ENCODE results near the gene MLXIP. TPM values are rescaled to one million over a fixed set of nuclear protein-coding genes. Genes with fewer than 3 reads are reported as not detected.

The MLXIP gene, protein sequence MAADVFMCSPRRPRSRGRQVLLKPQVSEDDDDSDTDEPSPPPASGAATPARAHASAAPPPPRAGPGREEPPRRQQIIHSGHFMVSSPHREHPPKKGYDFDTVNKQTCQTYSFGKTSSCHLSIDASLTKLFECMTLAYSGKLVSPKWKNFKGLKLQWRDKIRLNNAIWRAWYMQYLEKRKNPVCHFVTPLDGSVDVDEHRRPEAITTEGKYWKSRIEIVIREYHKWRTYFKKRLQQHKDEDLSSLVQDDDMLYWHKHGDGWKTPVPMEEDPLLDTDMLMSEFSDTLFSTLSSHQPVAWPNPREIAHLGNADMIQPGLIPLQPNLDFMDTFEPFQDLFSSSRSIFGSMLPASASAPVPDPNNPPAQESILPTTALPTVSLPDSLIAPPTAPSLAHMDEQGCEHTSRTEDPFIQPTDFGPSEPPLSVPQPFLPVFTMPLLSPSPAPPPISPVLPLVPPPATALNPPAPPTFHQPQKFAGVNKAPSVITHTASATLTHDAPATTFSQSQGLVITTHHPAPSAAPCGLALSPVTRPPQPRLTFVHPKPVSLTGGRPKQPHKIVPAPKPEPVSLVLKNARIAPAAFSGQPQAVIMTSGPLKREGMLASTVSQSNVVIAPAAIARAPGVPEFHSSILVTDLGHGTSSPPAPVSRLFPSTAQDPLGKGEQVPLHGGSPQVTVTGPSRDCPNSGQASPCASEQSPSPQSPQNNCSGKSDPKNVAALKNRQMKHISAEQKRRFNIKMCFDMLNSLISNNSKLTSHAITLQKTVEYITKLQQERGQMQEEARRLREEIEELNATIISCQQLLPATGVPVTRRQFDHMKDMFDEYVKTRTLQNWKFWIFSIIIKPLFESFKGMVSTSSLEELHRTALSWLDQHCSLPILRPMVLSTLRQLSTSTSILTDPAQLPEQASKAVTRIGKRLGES
- total RNA-seq: 10 to 100 TPM; 17.7 to 26.4 TPM

DNA sequence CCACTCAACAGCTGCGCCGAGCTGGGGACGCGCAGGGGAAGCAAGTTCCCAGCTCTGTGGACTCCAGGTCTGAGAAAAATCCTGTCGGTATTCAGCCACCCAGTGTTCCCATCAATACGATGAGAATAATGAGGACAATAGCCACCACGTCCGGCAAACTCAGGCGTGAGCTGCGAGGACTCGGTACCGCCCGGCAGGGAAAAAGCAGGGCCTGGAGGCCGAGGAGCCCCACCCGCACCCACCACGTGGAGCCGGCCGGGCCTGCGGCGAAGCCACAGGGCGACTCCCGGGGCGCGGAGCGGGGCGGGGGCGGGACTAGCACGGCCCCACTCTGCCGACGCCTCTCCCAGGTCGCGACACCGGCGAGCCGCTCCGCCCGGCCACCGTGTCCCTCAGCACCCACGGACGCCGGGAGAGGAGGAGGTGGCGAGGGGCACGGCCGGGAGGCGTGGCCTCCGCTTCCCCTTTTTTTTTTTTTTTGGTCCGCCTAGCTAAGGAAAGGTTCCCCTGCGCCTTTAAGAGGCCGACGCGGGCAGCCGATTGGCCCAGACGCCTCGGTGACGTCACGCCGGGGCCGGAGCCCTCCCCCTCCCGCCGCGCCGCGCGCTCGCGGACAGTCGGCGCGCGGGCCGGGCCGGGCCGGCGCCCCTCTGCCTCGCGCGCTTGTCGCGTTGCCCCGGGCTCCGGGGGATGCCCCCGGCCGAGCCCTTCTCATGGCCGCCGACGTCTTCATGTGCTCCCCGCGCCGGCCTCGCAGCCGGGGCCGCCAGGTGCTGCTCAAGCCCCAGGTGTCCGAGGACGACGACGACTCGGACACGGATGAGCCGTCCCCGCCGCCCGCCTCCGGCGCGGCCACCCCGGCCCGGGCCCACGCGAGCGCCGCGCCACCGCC, at the start of gene MLXIP:
MLXIP (plus strand) TSS at position 616 of the 892 bp plus-strand sequence; CDS start at position 714, 98 bp downstream.
- peaks cover 3% of the 10 kb centered on the region for H3K36me3 Mint-ChIP-seq (ENCODE audit: low read depth)
- no peaks in the 10 kb centered on the region for H3K27me3 Mint-ChIP-seq
- ChIA-PET CTCF (interaction anchor here (0.6 to 1.6 kb wide), 3 partner anchors 24 to 160 kb away, joined by 3 to 5 read pairs (median 4); partner anchors contain the start of gene CFAP251), POLR2A (interaction anchor here (0.6 to 1.0 kb wide), 4 partner anchors 8 to 33 kb away, joined by 3 to 5 read pairs (median 4); no protein-coding TSS in a partner anchor)
- H3K4me1 Mint-ChIP-seq: peaks cover 56% of the 10 kb centered on the region
- H3K9me3 Mint-ChIP-seq (ENCODE audit: low read depth): no peaks in the 10 kb centered on the region
- intact Hi-C loops (cut with DNase I, micrococcal nuclease): loop anchor here (1.0 to 5.0 kb wide), 9 partner anchors 24 to 1040 kb away; partner anchors contain the start of genes CAMKK2 (in 1 of the 2), DIABLO (in 1 of the 2), OASL (in 1 of the 2) and RHOF (in 1 of the 2)
- ATAC-seq (peak; percentile 68), DNase-seq (peak; percentile 94)
- H3K4me3 Mint-ChIP-seq: peak within 1 kb of the TSS; percentile 76
- H3K27ac Mint-ChIP-seq: peak within 1 kb of the TSS; percentile 82

DNA sequence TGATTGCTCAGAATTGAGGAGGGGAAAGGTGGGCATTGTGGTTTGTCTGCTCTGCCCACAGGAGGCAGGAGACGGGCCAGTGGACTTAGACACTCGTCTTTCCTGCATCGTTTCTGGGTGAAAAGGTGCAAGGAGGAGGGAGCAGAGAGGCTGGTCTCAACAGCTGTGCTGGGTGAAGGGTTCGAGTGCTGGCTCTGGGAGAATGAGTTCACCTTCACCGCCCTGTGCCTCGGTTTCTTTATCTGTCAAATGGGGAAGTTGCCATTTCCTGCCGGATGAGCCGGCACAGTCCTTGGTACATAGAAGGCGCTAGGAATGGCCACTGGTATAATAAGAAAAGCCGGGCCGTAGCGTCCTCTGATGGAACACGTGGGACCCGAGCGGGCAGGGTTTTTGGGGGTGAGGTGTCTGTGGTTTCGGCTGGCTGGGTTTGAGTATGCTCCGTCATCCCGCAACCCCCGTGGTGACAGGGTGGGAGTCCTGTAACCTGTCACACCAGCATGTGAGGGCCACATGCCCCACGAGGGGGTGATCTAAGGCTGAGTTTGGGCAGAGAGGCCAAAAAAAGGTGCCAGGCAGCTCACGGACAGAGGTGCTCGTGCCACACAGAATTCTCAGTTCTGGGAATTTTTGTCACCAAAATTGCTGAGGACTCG, 49.5 kb upstream of the MLXIP start:
- Mint-ChIP-seq H3K4me3 (no peak overlapping the region), H3K27ac (no peak overlapping the region), H3K36me3 (ENCODE audit: low read depth) (no peaks in the 10 kb centered on the region), H3K27me3 (no peaks in the 10 kb centered on the region), H3K9me3 (ENCODE audit: low read depth) (no peaks in the 10 kb centered on the region), H3K4me1 (peaks cover 7% of the 10 kb centered on the region)
- intact Hi-C loops (cut with DNase I, micrococcal nuclease): no loop called here
- ATAC-seq (peak; percentile 53), DNase-seq (peak; percentile 61)
- ChIA-PET POLR2A (no interaction called here), CTCF (interaction anchor here (0.5 to 0.8 kb wide), 4 partner anchors 15 to 285 kb away, joined by 3 to 5 read pairs (median 4); no protein-coding TSS in a partner anchor)

DNA sequence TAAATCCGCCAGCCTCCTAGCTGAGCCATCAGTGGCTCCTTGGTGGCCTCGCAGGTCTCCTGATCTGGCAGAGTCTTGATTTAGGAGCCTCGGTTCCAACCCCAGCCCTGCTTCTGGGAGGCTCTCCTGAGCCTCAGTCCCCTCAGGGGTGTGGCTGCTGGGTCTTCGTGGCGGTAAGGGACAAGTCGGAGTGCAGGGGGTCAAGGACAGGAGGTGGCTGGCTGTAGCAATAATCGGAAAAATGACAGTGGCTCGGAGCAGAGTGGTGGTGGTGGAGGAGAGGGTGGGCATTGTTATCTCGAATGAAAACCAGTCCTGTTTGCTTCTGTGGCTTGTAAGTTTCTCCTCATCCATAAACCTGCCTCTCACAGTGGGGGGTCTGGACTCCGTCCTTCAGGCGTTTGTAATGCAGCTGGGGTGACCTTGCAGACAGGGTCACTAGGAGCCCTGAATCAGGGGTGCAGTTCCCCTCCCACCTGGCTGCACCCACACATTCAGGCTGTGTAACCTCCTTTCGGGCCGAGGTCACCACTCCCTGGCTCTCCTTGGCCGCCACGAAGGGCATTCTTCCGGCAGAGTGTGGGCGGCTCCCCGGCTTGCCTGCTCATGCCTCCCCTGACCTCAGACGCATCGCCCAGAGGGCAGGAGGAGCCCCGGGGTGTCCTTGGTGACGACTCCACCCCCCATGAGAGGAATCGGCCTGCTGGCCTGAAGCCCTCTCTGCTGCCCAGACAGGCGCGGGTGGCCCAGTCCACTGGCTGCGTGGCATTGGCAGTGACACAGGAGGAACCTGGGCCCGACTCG, 48.7 kb upstream of the MLXIP start:
- Mint-ChIP-seq H3K9me3 (ENCODE audit: low read depth) (no peaks in the 10 kb centered on the region), H3K27ac (no peak overlapping the region), H3K36me3 (ENCODE audit: low read depth) (no peaks in the 10 kb centered on the region), H3K4me3 (no peak overlapping the region), H3K27me3 (no peaks in the 10 kb centered on the region), H3K4me1 (peaks cover 7% of the 10 kb centered on the region)
- POLR2A ChIA-PET: no interaction called here
- intact Hi-C loops (cut with DNase I, micrococcal nuclease): no loop called here
- ATAC-seq (no peak), DNase-seq (no peak)
- CTCF ChIA-PET: interaction anchor here (0.5 to 0.7 kb wide), 4 partner anchors 56 to 329 kb away, joined by 3 to 5 read pairs (median 3); no protein-coding TSS in a partner anchor

DNA sequence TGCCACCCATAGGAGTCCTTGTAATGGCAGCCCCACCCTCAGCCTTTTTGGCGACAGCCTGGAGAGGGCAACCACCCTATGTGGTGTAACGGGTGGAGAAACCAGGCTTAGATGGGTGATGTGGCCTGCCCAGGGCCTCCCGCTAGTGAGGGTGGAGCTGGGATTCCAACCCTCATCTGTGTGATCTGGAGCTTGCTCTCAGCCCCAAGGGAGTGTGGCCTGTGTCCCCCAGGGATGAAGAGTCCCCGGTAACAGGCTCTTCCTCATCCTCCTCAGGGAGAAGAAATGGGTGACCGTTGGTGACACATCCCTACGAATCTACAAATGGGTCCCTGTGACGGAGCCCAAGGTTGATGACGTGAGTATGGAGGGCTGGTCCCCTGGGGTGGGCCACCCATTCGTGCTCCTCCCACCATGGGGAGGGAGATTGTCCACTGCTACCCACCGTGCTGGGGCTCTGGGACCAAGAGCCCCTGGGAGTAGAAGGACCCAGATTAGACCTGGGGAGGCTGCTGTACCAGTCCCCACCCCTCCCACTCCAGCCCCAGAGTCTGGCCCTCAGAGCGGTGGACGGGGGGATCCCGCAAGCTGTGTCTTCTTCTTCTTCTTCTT, 48.0 kb upstream of the MLXIP start:
- ChIA-PET CTCF (interaction anchor here (0.6 to 1.2 kb wide), 3 partner anchors 16 to 328 kb away, joined by 3 read pairs; partner anchors contain the start of gene CFAP251), POLR2A (no interaction called here)
- H3K9me3 Mint-ChIP-seq (ENCODE audit: low read depth): no peaks in the 10 kb centered on the region
- no peak overlapping the region for H3K27ac Mint-ChIP-seq
- ATAC-seq (no peak), DNase-seq (no peak)
- H3K4me3 Mint-ChIP-seq: no peak overlapping the region
- intact Hi-C loops (cut with DNase I, micrococcal nuclease): no loop called here
- peaks cover 7% of the 10 kb centered on the region for H3K4me1 Mint-ChIP-seq
- H3K27me3 Mint-ChIP-seq: no peaks in the 10 kb centered on the region
- H3K36me3 Mint-ChIP-seq (ENCODE audit: low read depth): no peaks in the 10 kb centered on the region

DNA sequence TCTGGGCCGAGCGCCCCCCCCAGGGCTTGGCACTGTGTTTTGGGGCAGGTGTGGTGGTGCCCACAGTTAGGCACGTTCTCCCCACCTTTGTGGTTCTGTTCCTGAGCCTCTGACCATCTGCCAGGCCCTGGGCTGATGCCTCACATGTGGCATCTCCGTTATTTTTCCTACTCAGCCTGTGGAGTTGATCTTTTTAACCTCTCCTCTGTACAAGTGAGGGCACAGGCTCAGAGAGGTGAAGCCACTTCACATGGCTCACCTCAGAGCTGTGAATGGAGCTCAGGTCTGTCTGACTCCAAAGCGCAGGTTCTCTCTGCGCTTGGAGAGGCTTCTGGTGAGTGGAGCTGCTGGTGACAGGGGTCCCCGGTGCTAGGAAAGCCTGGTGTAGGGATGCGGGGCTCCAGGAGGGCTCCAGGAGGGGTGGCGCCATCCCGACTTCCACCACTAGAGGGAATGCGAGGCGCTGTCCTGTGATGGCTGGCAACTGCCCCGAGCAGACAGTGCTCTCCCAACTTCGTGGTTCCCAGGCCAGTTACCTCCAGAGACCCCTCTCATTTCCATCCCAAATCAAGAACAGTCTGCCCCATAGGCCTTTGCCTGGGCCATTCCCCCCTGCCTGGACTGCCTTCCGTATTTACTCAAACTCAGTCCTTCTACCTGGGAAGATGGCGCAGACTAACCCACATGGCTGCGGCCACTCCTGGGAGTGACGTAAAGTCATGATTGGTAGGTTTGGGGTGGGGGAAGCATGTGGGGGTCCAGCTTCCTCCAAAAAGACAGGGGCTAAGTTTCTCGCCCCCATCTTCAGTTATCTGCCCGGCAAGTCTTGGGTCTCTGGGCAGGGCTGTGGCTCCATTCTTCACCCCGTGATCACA, 47.0 kb upstream of the MLXIP start:
- Mint-ChIP-seq H3K27ac (no peak overlapping the region), H3K9me3 (ENCODE audit: low read depth) (no peaks in the 10 kb centered on the region), H3K4me3 (no peak overlapping the region), H3K36me3 (ENCODE audit: low read depth) (no peaks in the 10 kb centered on the region), H3K27me3 (no peaks in the 10 kb centered on the region), H3K4me1 (peaks cover 7% of the 10 kb centered on the region)
- intact Hi-C loops (cut with DNase I, micrococcal nuclease): no loop called here
- DNase-seq (peak; percentile 77), ATAC-seq (peak; percentile 84)
- ChIA-PET CTCF (interaction anchor here (0.7 to 1.2 kb wide), 3 partner anchors 17 to 113 kb away, joined by 3 to 4 read pairs (median 3); partner anchors contain the start of gene CFAP251), POLR2A (interaction anchor here (0.7 kb wide), 1 partner anchor 514 kb away, joined by 3 read pairs; no protein-coding TSS in a partner anchor)

DNA sequence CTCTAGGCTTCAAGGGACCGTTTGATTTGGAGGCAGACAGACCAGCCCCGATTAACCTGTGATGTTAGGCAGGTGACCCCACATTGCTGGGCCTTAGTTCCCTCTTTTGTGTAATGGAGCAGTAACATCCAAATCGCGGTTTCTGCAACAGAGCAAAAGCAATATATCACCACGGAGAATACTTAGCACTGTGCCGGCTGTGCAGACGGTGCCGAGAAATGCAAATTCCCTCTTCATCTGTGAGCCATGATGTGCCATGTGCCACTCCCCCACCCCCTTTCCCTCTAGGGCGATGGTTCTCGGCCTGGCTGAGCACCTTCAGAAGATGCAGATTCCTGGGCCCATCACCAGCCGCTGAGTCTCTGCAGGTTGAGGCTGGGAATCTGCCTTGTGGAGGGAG, 46.0 kb upstream of the MLXIP start:
- ChIA-PET POLR2A (no interaction called here), CTCF (interaction anchor here (0.6 to 1.4 kb wide), 3 partner anchors 47 to 115 kb away, joined by 3 to 5 read pairs (median 4); no protein-coding TSS in a partner anchor)
- H3K4me1 Mint-ChIP-seq: peaks cover 7% of the 10 kb centered on the region
- no peak for DNase-seq
- H3K27me3 Mint-ChIP-seq: no peaks in the 10 kb centered on the region
- H3K36me3 Mint-ChIP-seq (ENCODE audit: low read depth): no peaks in the 10 kb centered on the region
- no peak overlapping the region for H3K27ac Mint-ChIP-seq
- no peak for ATAC-seq
- intact Hi-C loops (cut with DNase I, micrococcal nuclease): no loop called here
- no peak overlapping the region for H3K4me3 Mint-ChIP-seq
- H3K9me3 Mint-ChIP-seq (ENCODE audit: low read depth): no peaks in the 10 kb centered on the region

DNA sequence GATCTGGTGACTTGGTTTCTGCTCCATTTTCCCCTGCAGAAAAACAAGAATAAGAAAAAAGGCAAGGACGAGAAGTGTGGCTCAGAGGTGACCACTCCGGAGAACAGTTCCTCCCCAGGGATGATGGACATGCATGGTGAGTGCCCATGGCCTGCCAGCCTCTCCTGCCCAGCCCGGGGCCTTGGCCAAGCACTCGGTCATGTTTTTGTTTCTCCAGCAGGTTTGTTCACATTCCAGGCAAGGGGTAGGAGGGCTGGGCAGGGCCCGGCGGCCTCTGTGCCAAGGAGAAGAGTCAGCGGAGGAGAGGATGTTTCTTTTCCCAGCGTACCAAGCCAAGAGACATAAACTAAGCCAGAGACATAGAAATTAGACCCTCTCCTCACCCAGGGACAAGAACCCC, 43.3 kb upstream of the MLXIP start:
- Mint-ChIP-seq H3K4me1 (no peaks in the 10 kb centered on the region), H3K36me3 (ENCODE audit: low read depth) (no peaks in the 10 kb centered on the region), H3K27ac (no peak overlapping the region), H3K27me3 (no peaks in the 10 kb centered on the region), H3K4me3 (no peak overlapping the region), H3K9me3 (ENCODE audit: low read depth) (no peaks in the 10 kb centered on the region)
- ChIA-PET CTCF (no interaction called here), POLR2A (no interaction called here)
- DNase-seq (no peak), ATAC-seq (no peak)
- intact Hi-C loops (cut with DNase I, micrococcal nuclease): no loop called here

DNA sequence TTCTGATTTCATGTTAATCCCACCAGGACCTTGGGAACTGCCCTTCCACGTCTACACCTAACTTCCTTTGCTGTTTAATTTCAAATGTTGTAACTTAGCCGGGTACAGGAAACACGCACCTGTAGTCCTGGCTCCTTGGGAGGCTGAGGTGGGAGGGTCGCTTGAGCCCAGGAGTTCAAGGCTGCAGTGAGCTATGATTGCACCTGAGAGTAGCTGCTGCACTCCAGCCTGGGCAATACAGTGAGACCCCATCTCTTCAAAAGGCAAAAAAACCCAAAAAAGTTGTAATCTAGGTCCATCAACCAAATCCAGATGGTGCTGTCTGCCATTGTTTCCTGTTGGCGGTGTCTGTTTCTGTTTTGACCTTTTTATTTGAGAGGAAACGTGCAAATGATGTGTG, 42.4 kb upstream of the MLXIP start:
- DNase-seq: no peak
- no peak for ATAC-seq
- no peak overlapping the region for H3K27ac Mint-ChIP-seq
- H3K4me1 Mint-ChIP-seq: no peaks in the 10 kb centered on the region
- intact Hi-C loops (cut with DNase I, micrococcal nuclease): no loop called here
- no peak overlapping the region for H3K4me3 Mint-ChIP-seq
- H3K27me3 Mint-ChIP-seq: no peaks in the 10 kb centered on the region
- ChIA-PET POLR2A (interaction anchor here (1.0 kb wide), 1 partner anchor 8 kb away, joined by 3 read pairs; no protein-coding TSS in a partner anchor), CTCF (interaction anchor here (0.7 to 1.1 kb wide), 3 partner anchors 8 to 135 kb away, joined by 3 to 7 read pairs (median 3); no protein-coding TSS in a partner anchor)
- H3K36me3 Mint-ChIP-seq (ENCODE audit: low read depth): no peaks in the 10 kb centered on the region
- no peaks in the 10 kb centered on the region for H3K9me3 Mint-ChIP-seq (ENCODE audit: low read depth)

Measured in activated CD4-positive, alpha-beta T cell treated with anti-CD3 and anti-CD28 coated beads for 36 hours (primary cell).